ENCODE results near the gene PTPRG. TPM values are rescaled to one million over a fixed set of nuclear protein-coding genes. Genes with fewer than 3 reads are reported as not detected.

PTPRG gene
- total and polyA plus RNA-seq, 10 of the 15 experiments (the other 5 are each of a cell fraction or from before 2014, with no cell fraction given) = 0.29 to 20.7 (median 1.4) TPM

DNA sequence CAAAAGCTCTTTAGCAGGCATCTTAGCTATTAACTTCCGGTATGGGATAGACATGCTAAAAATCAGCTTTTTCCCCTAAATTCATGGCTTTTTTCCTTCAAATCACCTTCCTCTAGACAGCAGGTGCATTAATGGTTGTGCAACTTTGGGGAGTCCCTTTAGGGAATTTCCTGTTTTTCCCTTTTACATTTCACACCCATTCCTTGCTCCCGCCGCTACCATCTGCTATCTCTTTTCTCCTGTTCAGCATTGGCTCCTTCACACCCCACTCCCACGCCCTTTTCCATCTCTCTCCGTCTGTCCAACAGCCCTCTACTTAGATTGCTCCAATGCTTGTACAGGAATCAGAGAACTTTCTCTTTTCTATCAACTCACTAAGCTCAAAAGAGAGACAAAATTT is 768.6 kb downstream of the PTPRG start:
- no peak for TF ChIP-seq IRF3 (IDR thresholded peaks at IDR 0.05)
- TF ChIP-seq TCF12 (IDR thresholded peaks at IDR 0.05; ENCODE audit: low read depth, low read length) = no peak
- TF ChIP-seq, protein P1, sequence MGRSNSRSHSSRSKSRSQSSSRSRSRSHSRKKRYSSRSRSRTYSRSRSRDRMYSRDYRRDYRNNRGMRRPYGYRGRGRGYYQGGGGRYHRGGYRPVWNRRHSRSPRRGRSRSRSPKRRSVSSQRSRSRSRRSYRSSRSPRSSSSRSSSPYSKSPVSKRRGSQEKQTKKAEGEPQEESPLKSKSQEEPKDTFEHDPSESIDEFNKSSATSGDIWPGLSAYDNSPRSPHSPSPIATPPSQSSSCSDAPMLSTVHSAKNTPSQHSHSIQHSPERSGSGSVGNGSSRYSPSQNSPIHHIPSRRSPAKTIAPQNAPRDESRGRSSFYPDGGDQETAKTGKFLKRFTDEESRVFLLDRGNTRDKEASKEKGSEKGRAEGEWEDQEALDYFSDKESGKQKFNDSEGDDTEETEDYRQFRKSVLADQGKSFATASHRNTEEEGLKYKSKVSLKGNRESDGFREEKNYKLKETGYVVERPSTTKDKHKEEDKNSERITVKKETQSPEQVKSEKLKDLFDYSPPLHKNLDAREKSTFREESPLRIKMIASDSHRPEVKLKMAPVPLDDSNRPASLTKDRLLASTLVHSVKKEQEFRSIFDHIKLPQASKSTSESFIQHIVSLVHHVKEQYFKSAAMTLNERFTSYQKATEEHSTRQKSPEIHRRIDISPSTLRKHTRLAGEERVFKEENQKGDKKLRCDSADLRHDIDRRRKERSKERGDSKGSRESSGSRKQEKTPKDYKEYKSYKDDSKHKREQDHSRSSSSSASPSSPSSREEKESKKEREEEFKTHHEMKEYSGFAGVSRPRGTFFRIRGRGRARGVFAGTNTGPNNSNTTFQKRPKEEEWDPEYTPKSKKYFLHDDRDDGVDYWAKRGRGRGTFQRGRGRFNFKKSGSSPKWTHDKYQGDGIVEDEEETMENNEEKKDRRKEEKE (IDR thresholded peaks at IDR 0.05) = no peak
- no peak for TF ChIP-seq IKZF1 (conservative IDR thresholded peaks at IDR 0.05)
- TF ChIP-seq SIX5 (IDR thresholded peaks at IDR 0.05; ENCODE audit: low read depth, low read length, severe bottlenecking) = no peak
- TF ChIP-seq, protein P2, sequence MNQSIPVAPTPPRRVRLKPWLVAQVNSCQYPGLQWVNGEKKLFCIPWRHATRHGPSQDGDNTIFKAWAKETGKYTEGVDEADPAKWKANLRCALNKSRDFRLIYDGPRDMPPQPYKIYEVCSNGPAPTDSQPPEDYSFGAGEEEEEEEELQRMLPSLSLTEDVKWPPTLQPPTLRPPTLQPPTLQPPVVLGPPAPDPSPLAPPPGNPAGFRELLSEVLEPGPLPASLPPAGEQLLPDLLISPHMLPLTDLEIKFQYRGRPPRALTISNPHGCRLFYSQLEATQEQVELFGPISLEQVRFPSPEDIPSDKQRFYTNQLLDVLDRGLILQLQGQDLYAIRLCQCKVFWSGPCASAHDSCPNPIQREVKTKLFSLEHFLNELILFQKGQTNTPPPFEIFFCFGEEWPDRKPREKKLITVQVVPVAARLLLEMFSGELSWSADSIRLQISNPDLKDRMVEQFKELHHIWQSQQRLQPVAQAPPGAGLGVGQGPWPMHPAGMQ (IDR thresholded peaks at IDR 0.05; ENCODE audit: borderline replicate concordance) = no peak
- TF ChIP-seq TCF7 (IDR thresholded peaks at IDR 0.05; ENCODE audit: borderline replicate concordance) = no peak
- no peak for TF ChIP-seq RUNX3 (IDR thresholded peaks at IDR 0.05; ENCODE audit: low read length)
- no peak for TF ChIP-seq RBBP5 (conservative IDR thresholded peaks at IDR 0.05)
- TF ChIP-seq ASH2L (IDR thresholded peaks at IDR 0.05; ENCODE audit: borderline replicate concordance, low read depth) = no peak
- TF ChIP-seq NR2C2 (IDR thresholded peaks at IDR 0.05; ENCODE audit: borderline replicate concordance, control insufficient read depth, insufficient read length, low read depth) = no peak
- TF ChIP-seq E2F4 (IDR thresholded peaks at IDR 0.05; ENCODE audit: low read depth, low read length) = no peak
- TF ChIP-seq STAT1 (conservative IDR thresholded peaks at IDR 0.05) = no peak
- no peak for TF ChIP-seq MEF2A (IDR thresholded peaks at IDR 0.05; ENCODE audit: insufficient read depth, low read depth, low read length)
- no peak for TF ChIP-seq NRF1 (conservative IDR thresholded peaks at IDR 0.05; ENCODE audit: low read depth, low read length)
- TF ChIP-seq YBX1 (IDR thresholded peaks at IDR 0.05) = no peak
- H4K20me1 ChIP-seq (ENCODE audit: control insufficient read depth, insufficient read depth) = no peaks in the 10 kb centered on the region
- intact Hi-C loops (cut with micrococcal nuclease; ENCODE audit: unreplicated experiment) (loop anchor here (5.0 kb wide), 1 partner anchor 128 kb away; no protein-coding TSS in a partner anchor), in situ Hi-C loops (cut with MboI) (loop anchor here (5.0 kb wide), 1 partner anchor 227 kb away; no protein-coding TSS in a partner anchor)
- ChIA-PET SMC1A (ENCODE audit: uncharacterized antibody, unreplicated experiment) (interaction anchor here (0.9 to 3.3 kb wide), 7 partner anchors 12 to 230 kb away, joined by 3 to 24 read pairs (median 6); no protein-coding TSS in a partner anchor), CTCF (interaction anchor here (0.7 to 6.0 kb wide), 10 partner anchors 18 to 898 kb away, joined by 3 to 52 read pairs (median 4); no protein-coding TSS in a partner anchor), RAD21 (ENCODE audit: unreplicated experiment) (interaction anchor here (3.6 kb wide), 1 partner anchor 92 kb away, joined by 16 read pairs; no protein-coding TSS in a partner anchor), POLR2A (interaction anchor here (0.6 kb wide), 1 partner anchor 577 kb away, joined by 5 read pairs; no protein-coding TSS in a partner anchor)
- no peaks in the 10 kb centered on the region for H3K4me1 ChIP-seq (ENCODE audit: control insufficient read depth, insufficient read depth, low read length)
- FAIRE-seq (no peak), DNase-seq (ENCODE audit: low read depth, low spot score) (no peak), ATAC-seq (no peak)
- H3K27ac ChIP-seq (ENCODE audit: control insufficient read depth, insufficient read depth) = no peak overlapping the region
- no peak overlapping the region for H2AFZ ChIP-seq (ENCODE audit: control insufficient read depth, low read depth, low read length)
- no peaks in the 10 kb centered on the region for H3K9me3 ChIP-seq (replicated peaks; ENCODE audit: control insufficient read depth, insufficient read depth, low read length)
- no peaks in the 10 kb centered on the region for H3K79me2 ChIP-seq (ENCODE audit: control insufficient read depth, insufficient read depth, low read length)
- 88% methylated on average over 5 of the region's 5 CpGs for WGBS (ENCODE audit: insufficient coverage, insufficient replicate concordance, low lambda C conversion rate, missing lambda C conversion rate)
- H3K9ac ChIP-seq (ENCODE audit: control insufficient read depth, insufficient read depth, low read length) = no peak overlapping the region
- no peaks in the 10 kb centered on the region for H3K36me3 ChIP-seq (ENCODE audit: control insufficient read depth in 2 of 2, insufficient read depth in 2 of 2, low read length in 1 of 2)
- no peak overlapping the region for H3K4me2 ChIP-seq (ENCODE audit: control insufficient read depth, insufficient read depth)
- no TSS peak for BruUV-seq (replicated peaks)
- H3K27me3 ChIP-seq (replicated peaks in 1 of 2; ENCODE audit: control insufficient read depth in 2 of 2, insufficient read depth in 2 of 2, low read length in 1 of 2) = no peaks in the 10 kb centered on the region
- no peak overlapping the region for H3K4me3 ChIP-seq
